Left lobe of liver (tissue), 2 donors: ENCODE measurements around the gene CTNNA3. TPM values are rescaled to one million over a fixed set of nuclear protein-coding genes. Genes with fewer than 3 reads are reported as not detected.

Source experiments
- ATAC-seq: fragments of 200-7000 bp; cut with Tn5 transposase; one replicate; pipeline ENCODE4 v1.9.1; 2020; ENCODE audit warnings: mild to moderate bottlenecking, moderate library complexity
- DNase-seq: peaks from one replicate; pipeline ENCODE4 v3.0.0-alpha.2; 2020; ENCODE audit warnings: low spot score
- total RNA-seq: library from RNA; stranded (reverse); gene quantifications from one replicate; pipeline ENCODE4 v1.2.1, GENCODE V29; 2021
- donor health status: DM: no; HTN: no; CAD: no; lungs with moderate emphysema.
- donor health status: DM: no; HTN: yes; CAD: no.

Gene CTNNA3
- total RNA-seq, 1 donor from 2014 or later = 1.5 TPM

DNA sequence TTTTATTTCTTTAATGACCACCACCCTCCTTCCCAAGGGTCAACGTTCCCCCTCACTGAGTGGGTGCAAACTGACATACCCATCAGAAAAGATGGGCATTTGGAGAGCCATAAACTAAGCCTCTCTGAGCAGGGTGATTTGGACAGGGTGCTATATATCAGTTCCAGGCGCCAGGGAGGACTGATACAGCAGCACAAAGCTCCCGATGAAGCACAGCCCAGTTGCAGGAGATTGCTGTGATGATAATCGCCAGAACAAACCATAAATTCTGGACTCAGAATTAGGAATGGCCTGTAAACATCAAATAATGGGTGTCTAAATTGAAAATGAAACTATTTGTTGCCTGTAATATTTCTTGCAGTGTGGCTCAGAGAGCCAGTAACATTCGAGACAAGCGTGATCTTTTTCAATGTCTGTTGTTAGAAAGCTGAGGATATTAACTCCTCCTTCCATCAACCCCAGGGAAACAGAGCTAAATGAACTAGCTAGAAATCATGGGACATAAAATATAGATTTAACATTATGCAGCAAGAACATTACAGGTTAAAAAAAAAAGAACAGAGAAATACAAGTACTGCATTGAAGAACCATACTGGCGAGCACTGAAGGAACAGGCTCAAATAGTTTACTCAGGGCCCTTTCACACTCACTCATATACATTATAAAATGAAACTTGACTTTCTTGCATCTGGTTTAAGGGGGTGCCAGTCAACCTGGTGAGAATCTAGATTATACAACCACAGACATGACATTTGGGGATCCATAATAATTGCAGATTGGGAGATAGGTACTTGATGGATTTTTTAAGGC, 907.6 kb downstream of the CTNNA3 start:
- no peak for ATAC-seq
- DNase-seq = no peak

DNA sequence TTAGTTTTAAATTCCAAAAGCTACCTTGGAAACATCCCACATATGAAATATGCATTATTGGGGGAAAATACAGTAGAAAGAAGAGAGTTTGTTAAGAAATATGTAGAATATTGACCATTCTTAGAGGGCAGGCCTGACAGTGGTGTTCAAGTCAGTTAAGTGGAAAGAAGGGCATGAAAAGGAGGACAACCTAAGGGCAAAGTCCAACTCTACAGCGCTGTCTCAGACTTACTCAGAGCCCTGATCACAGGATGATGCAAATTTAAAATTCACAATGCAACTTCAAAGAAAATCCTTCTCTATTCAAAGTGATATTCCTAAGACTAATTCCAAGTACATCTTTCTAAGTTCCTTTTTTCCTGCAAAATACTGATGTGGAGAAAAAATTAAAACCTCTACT, 909.3 kb downstream of the CTNNA3 start:
- ATAC-seq (no peak), DNase-seq (no peak)

DNA sequence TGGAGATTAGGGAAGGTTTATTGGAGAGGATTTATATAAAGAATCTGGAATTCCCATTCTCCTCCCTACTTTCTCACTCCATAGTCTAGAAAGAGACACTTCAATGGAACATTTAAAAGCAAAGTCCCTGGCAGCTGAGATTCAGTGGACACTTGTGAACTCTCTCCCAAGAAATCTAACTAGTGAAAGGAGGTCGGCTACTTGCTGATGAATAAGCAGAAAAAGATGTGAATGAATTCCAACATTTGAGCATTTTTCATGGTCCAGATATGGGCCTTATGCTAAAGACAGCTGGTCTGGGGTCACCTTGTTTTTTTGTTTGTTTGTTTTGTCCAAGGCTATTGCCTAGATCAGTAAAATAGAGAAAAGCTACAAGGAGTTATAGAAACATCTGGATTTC, 911.2 kb downstream of the CTNNA3 start:
- ATAC-seq (no peak), DNase-seq (no peak)

DNA sequence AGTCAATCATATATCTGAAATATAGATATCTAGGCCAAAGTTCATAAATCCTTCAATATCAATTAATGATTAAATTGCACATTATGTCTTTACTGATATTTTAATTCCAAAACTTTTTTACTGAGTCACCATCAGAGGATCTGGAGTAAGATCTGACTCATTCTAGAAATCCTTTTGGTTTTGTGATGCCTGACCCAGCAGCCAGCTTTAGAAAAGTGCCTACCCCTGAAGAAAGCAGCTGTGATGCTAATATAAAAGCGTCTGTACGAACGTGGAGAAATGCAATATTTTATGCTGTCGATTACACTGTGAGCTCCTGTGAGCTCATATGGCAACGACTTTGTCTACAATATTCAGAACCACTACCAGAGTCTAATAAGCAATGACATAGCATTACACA, 912.7 kb downstream of the CTNNA3 start:
- no peak for ATAC-seq
- DNase-seq = no peak

DNA sequence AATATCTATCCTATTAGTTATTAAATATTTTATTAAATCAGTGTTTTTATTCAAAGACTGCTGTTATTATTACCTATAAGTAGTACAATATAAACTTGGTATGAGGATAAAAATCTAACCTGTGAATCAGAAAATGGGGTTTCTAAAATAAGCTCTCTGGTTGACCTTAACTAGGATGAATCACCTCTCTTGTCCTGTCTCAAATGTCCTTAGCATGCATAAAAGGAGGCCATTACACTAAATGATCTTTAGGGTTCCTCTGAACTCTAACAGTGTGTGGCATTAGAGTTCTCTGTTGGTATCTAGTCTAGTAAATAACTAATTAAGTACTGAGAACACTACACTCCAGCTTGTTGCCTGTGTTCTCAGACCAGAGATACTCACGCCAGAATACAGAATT, 913.2 kb downstream of the CTNNA3 start:
- DNase-seq (no peak), ATAC-seq (no peak)

DNA sequence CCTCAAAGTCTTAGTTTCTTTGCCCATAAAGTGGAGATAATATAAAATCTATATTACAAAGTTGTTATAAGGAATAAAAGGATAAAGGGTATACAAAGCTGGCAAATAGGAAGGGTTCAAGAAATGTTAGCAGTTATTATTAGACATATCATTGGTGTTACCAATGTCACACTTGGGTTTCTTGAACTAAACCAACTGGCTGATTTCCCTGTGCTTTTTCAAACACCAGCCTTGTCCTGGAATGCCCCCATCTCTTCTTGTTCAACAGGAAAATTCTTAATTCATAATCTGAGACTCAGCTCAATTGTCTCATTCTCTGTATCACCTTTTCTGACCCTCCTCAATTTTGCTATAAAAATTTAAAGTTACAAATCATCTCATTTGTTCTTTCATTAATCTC, 913.9 kb downstream of the CTNNA3 start:
- ATAC-seq (no peak), DNase-seq (no peak)

DNA sequence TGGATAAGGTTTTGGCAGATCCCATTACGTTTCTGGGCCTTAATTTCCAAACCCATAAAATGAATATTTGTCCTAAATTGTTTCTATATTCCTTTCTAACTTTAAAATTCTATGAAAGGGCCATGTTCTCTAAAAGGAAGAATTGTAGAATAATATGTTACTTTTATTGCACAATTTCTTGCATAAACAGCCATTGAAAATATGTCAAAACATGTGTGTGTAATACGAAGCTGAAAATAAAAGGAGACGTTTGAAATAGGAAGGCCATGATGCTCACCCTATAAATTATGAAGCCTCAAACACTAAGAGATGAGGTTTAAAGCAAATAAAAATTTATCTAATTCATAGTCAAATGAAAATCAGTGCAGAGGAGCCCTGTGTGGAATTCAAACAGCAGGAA, 915.2 kb downstream of the CTNNA3 start:
- no peak for ATAC-seq
- no peak for DNase-seq

DNA sequence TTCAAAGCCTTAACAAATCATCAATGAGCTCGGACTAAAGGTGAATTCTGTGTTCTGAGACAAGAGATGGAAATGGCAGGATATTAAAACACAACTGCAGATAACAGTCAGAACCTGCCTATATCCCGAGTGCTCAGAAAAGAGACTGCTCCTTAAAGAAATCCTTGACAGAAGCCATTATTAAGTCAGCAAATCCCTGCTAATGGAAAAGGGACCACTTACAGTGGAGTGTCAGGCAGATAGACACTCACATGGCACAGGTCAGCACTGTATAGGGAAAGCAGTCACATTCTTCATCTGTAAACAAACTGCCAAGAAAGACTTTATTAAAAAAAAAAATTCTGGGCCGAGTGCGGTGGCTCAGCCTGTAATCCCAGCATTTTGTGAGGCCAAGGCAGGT, 917.6 kb downstream of the CTNNA3 start:
- ATAC-seq = no peak
- no peak for DNase-seq

DNA sequence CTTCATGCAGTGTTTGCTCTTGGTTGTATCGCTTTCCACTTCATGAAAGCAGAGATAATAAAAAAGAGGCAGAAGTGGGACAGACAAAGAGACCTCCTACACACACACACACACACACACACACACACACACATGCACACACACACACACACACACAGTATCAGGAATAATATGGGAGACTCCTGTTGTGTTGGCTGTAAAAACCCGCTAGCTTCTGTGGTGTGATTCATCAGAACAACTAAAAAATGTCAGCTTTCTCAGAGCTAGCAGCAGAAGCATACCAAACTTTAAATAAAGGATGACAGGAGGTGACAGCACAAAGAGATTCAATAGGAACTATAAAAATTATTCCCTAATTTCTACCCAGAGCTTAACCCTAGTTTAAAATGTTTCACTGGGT, 918.3 kb downstream of the CTNNA3 start:
- DNase-seq (no peak), ATAC-seq (no peak)

DNA sequence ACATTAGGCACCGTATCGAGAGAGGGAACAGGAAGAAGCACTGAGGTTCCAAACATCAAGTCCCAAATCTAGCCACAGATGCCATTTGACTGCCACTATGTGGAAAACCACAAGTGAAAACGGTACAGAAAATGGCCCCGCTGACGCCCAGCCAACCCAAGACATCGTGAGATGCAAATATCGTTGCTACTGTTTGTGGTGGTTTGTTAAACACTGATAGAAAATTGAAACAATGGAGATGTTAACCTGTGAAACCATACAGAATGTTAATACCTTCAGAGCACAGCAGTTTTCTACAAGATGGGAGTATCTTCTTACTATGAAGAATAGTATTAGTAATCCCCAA, 922.5 kb downstream of the CTNNA3 start:
- DNase-seq (no peak), ATAC-seq (no peak)

DNA sequence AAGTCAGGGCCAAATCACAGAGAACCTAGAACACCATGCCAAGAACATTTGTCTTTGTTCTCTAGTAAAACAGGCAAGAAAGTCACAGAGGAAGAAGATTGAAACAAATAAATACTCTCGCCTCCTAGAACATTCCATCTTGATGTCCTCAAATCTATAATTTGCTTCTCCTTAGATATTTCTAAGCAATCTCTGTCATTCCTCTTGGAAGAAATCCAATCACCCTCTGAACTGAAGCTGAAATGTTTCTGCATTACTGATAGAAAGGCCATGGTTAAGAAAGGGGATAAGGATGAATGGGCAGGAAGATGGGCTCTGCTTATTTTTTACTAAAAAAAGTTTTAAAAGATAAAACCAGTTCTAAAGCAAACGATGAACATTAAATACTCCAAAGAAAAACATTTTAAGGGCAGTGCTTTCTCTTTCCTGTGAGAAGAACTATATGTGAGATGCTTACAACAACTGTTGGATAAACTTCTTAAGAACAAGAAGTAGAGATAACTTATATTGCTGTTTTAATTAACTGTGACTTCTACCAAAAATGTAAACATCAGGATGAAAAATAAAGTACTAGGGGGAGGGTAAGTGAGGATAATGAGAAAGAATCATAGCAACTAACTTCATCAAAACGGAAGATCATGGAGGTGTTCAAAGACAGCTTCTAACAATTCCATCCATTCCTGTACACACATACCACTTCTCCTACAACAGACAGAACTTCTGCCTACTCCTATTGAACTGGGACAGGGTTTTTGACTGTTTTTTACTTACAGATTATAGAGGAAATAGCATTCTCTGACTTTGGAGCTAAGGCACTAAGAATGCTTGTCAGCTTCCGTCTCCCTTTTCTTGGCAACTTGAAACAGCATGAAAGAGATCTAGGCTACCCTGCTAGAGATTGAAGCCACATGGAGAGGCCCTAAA, 923.2 kb downstream of the CTNNA3 start:
- DNase-seq = no peak
- ATAC-seq = no peak

DNA sequence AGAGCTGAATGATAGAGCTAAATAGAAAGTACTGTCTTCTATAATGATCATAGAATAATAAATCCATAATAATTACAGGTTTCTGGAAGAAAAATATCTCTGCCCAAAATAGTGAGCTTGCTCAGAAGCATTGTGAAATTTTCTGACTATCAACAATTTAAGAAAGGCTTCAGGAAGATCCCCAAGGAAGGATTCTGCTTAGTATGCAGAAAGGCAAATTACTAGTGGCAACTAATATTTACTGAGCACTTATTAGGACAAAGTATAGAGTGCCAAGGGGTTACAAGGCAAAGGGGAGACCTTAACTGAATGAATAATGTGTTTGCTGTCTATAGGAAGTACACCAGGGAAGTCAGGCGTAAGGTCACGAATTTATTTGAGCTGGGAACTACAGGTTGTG, 928.3 kb downstream of the CTNNA3 start:
- DNase-seq = no peak
- ATAC-seq = no peak

DNA sequence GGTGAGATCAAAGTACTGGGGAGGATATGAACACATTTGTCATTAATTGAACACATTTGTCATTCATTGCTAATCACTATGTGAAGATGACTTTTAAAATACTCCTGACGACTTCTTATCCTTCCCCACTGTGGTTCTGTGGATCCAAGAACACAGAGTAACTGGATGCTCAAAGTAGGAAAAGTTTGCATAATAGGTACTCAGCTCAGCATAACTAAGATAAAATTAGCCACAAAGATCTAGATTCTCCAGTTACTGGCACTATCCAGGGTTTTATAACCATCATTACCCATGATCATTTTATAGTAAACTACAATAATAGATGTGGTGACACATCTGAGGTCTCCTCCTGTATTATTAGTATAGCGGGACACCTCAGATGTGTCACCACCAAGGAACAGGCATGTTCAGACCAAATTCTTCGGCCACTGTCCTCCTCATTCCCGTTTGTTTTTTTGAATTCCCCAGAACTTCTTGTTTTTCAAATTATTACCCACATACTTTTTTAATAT, 933.7 kb downstream of the CTNNA3 start:
- DNase-seq = no peak
- ATAC-seq = no peak

DNA sequence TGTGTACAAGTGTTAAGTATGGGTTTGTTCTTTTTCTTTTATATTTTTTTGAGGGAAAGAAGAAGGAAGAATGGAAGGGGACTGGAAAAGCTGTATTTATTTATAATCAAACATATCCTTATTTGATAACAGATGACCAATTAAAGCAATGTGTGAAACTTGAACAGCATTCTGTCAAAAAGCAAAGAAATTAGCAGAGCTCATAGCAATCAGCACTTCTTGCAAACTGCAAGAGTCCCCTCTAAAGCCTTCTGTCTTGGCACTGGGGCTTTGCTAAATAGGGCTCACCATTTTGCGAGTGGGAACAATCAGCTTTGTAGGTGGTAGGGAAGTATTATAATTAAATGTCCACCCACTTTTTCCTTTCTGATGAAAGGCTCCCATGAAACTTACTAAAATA, 935.1 kb downstream of the CTNNA3 start:
- DNase-seq (no peak), ATAC-seq (no peak)

DNA sequence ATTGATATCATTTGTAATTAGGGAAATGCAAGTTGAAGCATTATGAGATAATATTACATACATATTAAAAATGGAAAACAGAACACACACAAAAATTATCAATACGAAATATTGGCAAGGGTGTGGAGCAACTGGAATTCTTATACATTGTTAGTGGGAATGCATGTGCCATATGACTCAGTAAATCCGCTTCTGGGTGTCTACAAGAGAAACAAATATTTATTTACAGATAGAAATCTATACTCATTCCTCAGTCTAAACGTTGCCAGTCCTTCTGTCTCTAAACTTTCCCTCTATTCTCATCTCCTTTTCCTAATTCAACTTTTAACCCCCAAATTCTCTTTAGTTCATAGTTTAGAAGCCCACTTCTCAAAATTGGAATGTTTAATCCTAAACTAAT, 940.5 kb downstream of the CTNNA3 start:
- no peak for ATAC-seq
- DNase-seq = no peak

DNA sequence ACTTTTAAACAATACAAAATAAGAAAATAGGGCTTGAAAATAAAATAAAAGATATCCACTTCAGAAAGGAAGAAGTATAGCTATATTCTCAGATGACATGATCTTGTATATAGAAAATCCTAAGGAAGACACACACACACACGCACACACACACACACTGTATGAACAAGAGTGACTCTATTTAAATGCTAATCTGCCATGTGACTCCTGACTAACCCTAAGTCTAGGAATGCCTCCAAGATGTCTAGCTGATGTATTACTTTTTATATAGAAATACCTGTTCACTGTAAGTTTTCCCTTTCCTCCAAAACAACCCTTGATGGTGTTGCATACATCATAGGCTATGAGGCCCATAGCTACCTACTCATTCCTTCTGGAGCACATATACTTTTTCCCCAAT, 943.3 kb downstream of the CTNNA3 start:
- DNase-seq = no peak
- ATAC-seq = no peak

DNA sequence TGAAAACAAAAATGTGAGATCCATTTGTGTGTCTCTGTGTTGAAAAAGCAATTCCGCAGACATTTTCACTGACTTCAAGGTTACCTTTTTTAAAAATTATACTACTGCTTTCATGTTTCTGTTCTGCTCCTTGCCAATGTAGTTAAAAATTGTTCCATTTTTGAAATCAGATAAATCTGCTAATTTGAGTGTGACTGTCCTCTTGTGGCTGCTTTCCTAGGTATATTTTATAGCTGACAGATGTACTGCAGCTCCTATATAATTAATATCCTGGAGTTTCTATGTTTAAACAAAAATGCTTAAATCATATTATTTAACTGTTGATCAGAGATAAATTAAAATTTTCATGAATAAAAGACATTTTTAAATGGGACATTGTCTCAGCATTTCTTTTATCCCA, 947.8 kb downstream of the CTNNA3 start:
- no peak for ATAC-seq
- DNase-seq = no peak

DNA sequence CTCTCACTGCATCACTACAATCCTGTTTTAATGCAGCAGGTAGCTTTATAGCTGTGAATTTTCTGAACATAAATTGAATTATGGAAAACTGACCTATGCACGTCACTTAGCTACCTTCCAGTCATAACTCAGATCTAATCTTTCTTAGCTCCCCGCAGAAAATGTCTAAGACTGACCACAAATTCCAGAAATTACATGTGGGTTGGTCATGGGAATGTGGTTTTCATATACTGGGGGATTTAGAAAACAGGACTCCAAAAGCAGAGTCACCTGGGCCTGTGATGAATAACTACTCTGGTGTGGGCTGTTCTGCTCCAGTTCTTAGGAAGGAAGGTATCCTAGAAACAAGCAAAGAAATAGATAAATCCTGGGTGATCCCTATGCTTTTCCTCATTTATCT, 948.5 kb downstream of the CTNNA3 start:
- ATAC-seq (no peak), DNase-seq (no peak)

DNA sequence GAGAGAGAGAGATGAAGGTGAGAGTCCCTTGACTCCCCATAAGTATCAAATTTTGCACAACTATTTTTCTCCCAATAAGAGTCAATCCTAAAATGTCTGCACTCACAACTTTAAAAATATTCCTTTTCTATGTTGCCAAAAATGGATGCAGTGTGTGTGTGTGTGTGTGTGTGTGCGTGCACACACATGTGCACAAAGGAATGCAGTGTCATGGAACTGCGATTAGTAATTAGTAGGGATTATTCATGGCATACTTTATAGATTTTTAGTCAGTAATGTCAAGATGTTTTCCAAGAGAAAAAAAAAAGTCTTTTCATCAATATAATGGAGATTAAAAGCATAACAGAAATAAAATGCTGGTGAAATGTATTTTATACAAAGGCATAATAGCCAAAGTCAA, 949.3 kb downstream of the CTNNA3 start:
- DNase-seq (no peak), ATAC-seq (no peak)

DNA sequence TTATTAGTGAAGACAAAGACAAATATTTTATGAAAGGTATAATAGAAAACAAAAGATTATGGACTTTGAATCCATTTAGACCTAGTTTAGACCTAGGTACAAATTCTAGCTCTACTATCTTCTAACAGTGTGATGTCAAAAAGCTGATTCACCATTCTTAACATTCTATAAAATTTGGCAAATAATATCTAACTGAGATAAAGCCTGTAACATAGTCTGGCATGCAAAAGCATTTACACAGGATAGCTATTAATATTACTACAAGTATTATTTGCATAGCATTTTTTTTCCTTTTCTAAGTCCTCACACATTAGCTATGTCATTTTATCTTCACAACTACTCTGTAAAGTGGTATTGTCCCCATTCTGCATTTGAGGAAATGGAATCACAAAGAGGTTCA, 949.7 kb downstream of the CTNNA3 start:
- no peak for ATAC-seq

DNA sequence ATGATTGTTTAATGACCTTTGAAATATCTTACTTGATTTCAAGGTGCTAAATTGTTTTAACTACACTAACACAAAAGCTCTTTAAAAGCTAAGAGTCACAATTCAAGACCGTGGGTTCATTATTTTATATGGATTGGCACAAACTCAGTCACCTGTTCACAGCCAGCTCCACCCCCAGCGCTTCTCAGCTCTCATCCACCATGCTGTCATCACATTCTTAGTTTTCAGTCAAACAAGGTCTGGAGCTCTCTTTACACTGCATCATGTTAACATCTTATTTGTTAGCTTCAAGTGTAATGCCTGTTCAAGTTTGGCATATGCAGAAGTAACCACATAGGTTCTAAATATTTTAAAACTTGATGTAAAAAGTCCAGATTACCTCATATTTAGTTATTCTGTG, 951.1 kb downstream of the CTNNA3 start:
- no peak for DNase-seq

More for the DNA sequence above, 949.7 kb downstream of the CTNNA3 start:
- no peak for DNase-seq

DNA sequence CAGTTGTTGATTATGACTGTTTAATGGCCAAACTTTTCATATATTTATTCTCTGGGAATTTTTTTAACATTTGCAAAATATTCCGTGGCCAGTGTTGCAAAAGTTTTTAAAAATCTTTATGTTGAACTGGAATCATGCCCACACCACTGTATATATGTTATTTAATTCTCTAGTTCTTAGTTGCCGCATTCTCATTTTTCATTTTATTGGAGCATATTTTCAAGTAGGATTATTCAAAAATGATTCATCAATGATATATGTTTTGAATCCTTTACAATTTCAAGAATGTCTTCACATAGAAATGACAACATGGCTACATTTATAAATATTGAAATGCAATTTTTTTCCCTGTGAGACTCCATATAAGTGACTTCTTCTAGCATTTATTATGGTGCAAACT, 958.8 kb downstream of the CTNNA3 start:
- ATAC-seq (no peak), DNase-seq (no peak)

More for the DNA sequence above, 951.1 kb downstream of the CTNNA3 start:
- no peak for ATAC-seq
